ENCODE measurements around the gene SURF4.
A peak's percentile ranks its signal among the peaks of the same experiment; 100 is the strongest.

Gene SURF4
- long read RNA-seq, transcript SURF4-202 (6 exons, 2,984 nt) = major isoform, 1,020 of 1,072 reads
- long read RNA-seq, transcript SURF4-207 (5 exons, 2,863 nt) = minor isoform, 7 of 1,072 reads
- long read RNA-seq, partial matches to known transcripts = 9 of 1,072 reads
- long read RNA-seq, other reads (novel, unspliced or antisense) = 35 of 1,072 reads

- peak; percentile 89 to 93 for DNase-seq (ENCODE audit: low read depth in 1 of 2, low spot score in 1 of 2)
- Histone ChIP-seq H3K27ac (replicated peaks) (peak within 1 kb of the TSS; percentile 95), H3K4me3 (replicated peaks; ENCODE audit: insufficient read depth, low read length) (peak within 1 kb of the TSS; percentile 82), H3K27me3 (ENCODE audit: insufficient read depth, poor library complexity, severe bottlenecking) (no peaks in the 10 kb centered on the region)
- TF ChIP-seq SPI1 (IDR thresholded peaks at IDR 0.05; ENCODE audit: borderline replicate concordance, low read depth) (0 out of 2 replicates have a peak, but pooled peaks have one; percentile 17), REST (IDR thresholded peaks at IDR 0.05; ENCODE audit: insufficient replicate concordance, low read depth) (no peak), POLR2AphosphoS5 (IDR thresholded peaks at IDR 0.05; ENCODE audit: low read depth) (peak; percentile 66; the same call in 1 of the 2 replicates)
These were observed at the start of gene SURF4, which contains the start of gene STKLD1 for GRCh38 chr9:133375724-133376654. Gene SURF4 (minus strand): TSS chr9:133376060. CDS start chr9:133375969, 91 bp downstream. Gene STKLD1 (plus strand): TSS chr9:133376366. CDS start chr9:133376474, 108 bp downstream.

GRCh38 chr9:133425049-133425632, 49.3 kb upstream of the SURF4 start:
- Histone ChIP-seq H3K27ac (replicated peaks) (no peak overlapping the region), H3K27me3 (ENCODE audit: insufficient read depth, poor library complexity, severe bottlenecking) (peaks cover 8% of the 10 kb centered on the region), H3K4me3 (replicated peaks; ENCODE audit: insufficient read depth, low read length) (no peak overlapping the region)
- no peak for DNase-seq (ENCODE audit: low read depth in 1 of 2, low spot score in 1 of 2)
- TF ChIP-seq CTCF (IDR thresholded peaks at IDR 0.05; ENCODE audit: insufficient read depth, low read length) = no peak
- no peak for TF ChIP-seq POLR2AphosphoS5 (IDR thresholded peaks at IDR 0.05; ENCODE audit: low read depth)
- no peak for TF ChIP-seq SPI1 (IDR thresholded peaks at IDR 0.05; ENCODE audit: borderline replicate concordance, low read depth)

GRCh38 chr9:133424187-133424586, 48.3 kb upstream of the SURF4 start:
- TF ChIP-seq REST (IDR thresholded peaks at IDR 0.05; ENCODE audit: insufficient replicate concordance, low read depth) (no peak), POLR2AphosphoS5 (IDR thresholded peaks at IDR 0.05; ENCODE audit: low read depth) (no peak), SPI1 (IDR thresholded peaks at IDR 0.05; ENCODE audit: borderline replicate concordance, low read depth) (no peak), GABPA (IDR thresholded peaks at IDR 0.05; ENCODE audit: low read depth) (no peak), CTCF (IDR thresholded peaks at IDR 0.05; ENCODE audit: insufficient read depth, low read length) (no peak)
- Histone ChIP-seq H3K27me3 (ENCODE audit: insufficient read depth, poor library complexity, severe bottlenecking) (peaks cover 8% of the 10 kb centered on the region), H3K4me3 (replicated peaks; ENCODE audit: insufficient read depth, low read length) (no peak overlapping the region), H3K27ac (replicated peaks) (no peak overlapping the region)
- no peak for DNase-seq (ENCODE audit: low read depth in 1 of 2, low spot score in 1 of 2)

GRCh38 chr9:133423216-133423615, 47.4 kb upstream of the SURF4 start:
- peaks cover 8% of the 10 kb centered on the region for H3K27me3 ChIP-seq (ENCODE audit: insufficient read depth, poor library complexity, severe bottlenecking)
- TF ChIP-seq CTCF (IDR thresholded peaks at IDR 0.05; ENCODE audit: insufficient read depth, low read length) (no peak), SPI1 (IDR thresholded peaks at IDR 0.05; ENCODE audit: borderline replicate concordance, low read depth) (no peak)
- no peak overlapping the region for H3K27ac ChIP-seq (replicated peaks)
- no peak for DNase-seq (ENCODE audit: low read depth in 1 of 2, low spot score in 1 of 2)
- no peak overlapping the region for H3K4me3 ChIP-seq (replicated peaks; ENCODE audit: insufficient read depth, low read length)

All from HL-60 (cell line).